ENCODE measurements around the gene ZNF408.
A peak's percentile ranks its signal among the peaks of the same experiment; 100 is the strongest.
"Not testable (repeated sequence)": the region's sequence is repeated elsewhere in the genome, so short reads cannot be mapped to it uniquely, and the experiment has no call there.

ZNF408 gene

DNA sequence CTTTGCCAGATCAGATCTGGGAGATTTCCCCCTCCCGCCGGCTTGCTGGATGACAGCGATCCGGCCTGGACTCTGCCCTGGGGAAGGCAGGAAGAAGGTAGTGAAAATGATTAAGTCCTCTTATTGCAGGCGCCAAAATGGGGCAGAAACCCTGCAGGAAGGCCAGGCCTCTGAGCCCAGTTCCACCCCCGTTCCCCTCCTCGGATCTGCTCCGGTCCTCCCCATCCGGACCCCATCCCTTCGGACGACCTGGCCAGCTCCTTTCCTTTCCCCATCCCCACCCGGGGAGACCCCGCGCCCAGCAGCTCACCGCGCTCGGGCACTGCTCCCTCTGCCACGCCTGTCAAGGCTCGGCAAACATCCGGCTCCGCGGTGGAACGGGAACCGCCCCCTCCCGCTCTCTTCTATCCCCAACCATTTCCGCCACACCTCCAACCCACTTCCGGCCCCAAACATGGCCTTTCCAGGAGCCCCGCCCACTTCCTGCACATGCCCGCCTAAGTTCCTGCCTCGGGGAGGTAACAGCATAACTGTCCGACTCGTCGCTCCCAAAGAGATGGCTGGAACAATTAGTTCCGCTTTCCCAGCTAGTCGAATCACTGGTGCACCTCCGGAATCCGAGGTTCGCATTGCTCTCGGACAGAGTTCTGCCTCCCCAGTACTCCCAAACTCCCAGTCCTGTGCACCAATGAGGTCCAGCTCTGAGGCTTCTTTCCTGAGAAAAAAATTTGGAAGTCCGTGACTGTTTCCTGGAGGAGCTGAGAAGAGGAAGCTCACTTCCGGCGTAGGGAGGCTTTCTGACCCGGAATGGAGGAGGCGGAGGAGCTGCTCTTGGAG, at the start of gene ZNF408, which contains the start of gene ARHGAP1:
Gene ZNF408 (plus strand): TSS at position 791 of the 837 bp plus-strand sequence. CDS start 17 bp downstream, at position 808.
Gene ARHGAP1 (minus strand): TSS at position 379 of the 837 bp plus-strand sequence. CDS start 4,512 bp downstream, outside the sequence.
- peak; percentile 98 for DNase-seq (ENCODE audit: low read depth)

DNA sequence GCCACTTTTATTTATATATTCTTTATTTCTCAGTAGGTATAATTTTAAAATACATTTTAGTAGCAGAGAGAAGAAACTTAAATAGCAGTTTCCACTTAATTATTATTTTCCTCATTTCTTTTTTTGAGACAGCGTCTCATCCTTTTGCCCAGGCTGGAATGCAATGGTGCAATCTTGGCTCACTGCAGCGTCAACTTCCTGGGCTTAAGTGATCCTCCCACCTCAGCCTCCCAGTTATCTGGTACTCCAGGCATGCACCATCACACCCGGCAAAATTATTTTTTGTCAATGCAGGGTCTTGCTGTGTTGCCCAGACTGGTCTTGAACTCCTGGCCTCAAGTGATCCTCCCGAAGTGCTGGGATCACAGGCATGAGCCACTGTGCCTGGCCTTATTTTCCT, 45.2 kb upstream of the ZNF408 start:
- DNase-seq (ENCODE audit: low read depth) = no peak

- DNase-seq (ENCODE audit: low read depth) = no peak
Measured at GRCh38 chr11:46657186-46657585, 43.6 kb upstream of the ZNF408 start.

- no peak for DNase-seq (ENCODE audit: low read depth)
Measured at GRCh38 chr11:46658259-46658658, 42.6 kb upstream of the ZNF408 start.

DNA sequence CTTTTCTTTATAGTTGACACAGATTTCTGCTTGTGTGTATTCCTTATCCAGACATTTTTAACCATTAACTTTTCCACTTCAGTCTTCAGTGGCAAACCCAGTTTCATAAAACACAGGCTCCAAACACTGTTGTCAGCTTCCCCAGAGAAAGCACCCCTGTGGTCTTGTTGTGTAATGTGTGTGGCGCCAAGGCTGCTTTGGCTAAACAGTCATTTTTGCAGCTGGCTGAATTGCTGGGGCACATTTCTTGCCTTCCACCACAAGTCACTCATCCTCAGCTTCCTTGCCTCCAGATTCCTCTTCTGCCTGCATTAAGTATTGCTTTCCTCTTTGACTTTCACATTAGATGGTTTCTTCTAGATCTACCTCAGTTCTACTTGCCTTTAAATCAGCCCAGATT, 40.9 kb upstream of the ZNF408 start:
- no peak for DNase-seq (ENCODE audit: low read depth)

DNA sequence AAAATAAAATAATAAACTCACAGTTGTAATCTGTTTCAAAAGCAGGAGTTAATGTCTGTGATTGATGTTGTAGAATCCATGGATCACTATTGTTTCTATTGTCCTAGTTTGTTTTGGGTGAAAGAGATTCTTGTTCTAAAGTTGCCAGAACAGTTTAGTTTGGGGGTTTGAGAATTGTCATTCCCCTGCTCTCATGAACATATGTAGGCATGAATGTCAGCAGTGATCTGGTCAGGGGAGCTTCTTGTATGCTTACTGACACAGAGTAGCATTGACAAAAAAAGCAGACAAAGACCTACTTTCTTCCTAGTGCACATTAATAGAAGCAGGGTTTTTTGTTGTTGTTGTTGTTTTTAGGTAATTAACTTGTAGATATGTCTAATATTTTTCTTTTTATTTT, 39.0 kb upstream of the ZNF408 start:
- DNase-seq (ENCODE audit: low read depth) = no peak

- DNase-seq (ENCODE audit: low read depth) = no peak
Measured at GRCh38 chr11:46662366-46662765, 38.5 kb upstream of the ZNF408 start.

- no peak for DNase-seq (ENCODE audit: low read depth)
Measured at GRCh38 chr11:46663277-46663940, 37.4 kb upstream of the ZNF408 start.

DNA sequence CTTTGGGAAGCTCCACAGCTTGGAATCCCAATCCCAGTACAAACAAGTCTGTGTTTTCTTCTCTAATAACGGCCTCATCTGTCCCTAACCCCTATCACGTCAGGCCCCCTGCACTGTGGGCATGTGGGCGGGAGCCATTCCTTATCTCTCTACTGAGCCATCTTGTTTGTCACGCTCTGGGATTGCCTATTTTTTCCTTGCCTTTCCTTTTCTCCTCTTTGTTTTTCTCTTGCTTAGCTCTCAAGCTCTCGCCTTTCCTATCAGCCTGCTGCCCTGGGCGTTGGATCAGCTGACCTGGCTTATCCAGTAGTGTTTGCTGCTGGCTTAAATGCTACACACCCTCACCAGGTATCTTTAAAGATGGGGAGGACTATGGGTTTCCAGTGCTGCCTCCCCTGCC, 36.2 kb upstream of the ZNF408 start:
- no peak for DNase-seq (ENCODE audit: low read depth)

DNA sequence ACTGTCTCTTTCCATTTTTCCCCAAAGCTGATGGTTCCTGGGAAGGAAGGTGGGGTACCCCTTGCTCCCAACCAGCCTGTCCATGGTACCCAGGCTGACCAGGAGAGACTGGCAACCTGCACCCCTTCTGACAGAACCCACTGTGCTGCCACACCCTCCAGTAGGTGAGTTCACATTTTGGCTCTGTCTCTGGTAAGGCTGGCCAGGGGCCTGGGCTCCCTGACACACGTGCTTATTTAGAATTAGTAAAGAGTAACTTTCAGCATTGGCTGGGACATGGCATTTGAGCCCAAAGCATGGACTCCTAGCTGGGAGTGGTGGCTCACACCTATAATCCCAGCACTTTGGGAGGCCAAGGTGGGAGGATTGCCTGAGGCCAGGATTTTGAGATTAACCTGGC, 35.5 kb upstream of the ZNF408 start:
- no peak for DNase-seq (ENCODE audit: low read depth)

- DNase-seq (ENCODE audit: low read depth) = no peak
Measured at GRCh38 chr11:46666516-46666915, 34.3 kb upstream of the ZNF408 start.

GRCh38 chr11:46667043-46667481, 33.8 kb upstream of the ZNF408 start:
- no peak for DNase-seq (ENCODE audit: low read depth)

DNA sequence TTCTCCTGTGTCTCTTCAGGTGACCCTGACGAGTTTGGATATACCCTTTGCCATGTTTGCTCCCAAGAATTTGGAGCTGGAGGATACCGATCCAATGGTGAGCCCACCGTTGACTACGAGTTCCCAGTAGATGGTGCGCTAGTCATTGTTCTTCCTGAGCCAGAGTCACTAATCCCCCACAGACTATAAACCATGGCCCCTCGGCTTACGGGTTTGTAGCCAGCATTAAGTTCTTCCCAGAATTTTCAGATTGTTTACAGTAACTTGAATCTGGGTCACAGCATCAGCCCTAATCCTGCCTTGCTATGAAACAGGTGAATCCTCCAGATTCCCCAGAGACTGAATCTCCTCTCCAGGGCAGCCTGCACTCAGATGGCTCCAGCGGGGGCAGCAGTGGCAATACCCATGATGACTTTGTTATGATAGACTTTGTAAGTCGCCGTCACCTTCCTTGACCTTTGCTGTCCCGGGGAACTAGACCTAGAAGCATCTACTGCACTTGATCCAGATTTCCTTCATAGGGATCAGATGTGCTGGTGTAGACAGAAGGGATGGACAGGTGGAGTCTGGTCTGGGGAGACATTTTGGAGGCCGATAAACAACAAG, 32.2 kb upstream of the ZNF408 start:
- DNase-seq (ENCODE audit: low read depth) = no peak

DNA sequence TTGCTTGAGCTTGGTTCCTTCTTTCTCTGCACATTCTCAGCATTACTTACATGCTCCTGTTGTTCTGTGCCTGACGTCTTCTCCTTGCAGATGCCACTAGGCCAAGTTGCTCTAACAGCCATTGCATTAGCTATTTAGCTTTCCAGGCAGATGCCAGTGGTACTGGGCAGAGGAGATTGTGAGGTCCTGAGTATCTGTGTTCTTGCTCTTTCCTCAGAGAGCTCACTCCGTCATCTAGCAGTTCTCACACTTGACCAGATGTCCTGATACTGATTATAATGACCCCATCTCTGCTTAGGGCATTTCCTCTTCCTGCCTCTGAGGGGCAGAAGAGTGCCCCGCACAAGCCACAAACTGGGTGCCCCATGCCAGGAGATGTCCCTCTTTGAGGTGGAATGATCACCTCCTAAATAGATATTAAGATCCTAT, 31.1 kb upstream of the ZNF408 start:
- DNase-seq (ENCODE audit: low read depth) = no peak

- DNase-seq (ENCODE audit: low read depth) = not testable (repeated sequence)
Measured at GRCh38 chr11:46670521-46670920, 30.3 kb upstream of the ZNF408 start.

GRCh38 chr11:46671958-46672315, 28.9 kb upstream of the ZNF408 start:
- no peak for DNase-seq (ENCODE audit: low read depth)

GRCh38 chr11:46672381-46672839, 28.4 kb upstream of the ZNF408 start:
- no peak for DNase-seq (ENCODE audit: low read depth)

GRCh38 chr11:46673713-46674462, 26.9 kb upstream of the ZNF408 start:
- DNase-seq (ENCODE audit: low read depth) = no peak

GRCh38 chr11:46674463-46675287, 26.2 kb upstream of the ZNF408 start:
- no peak for DNase-seq (ENCODE audit: low read depth)

GRCh38 chr11:46675288-46675851, 25.5 kb upstream of the ZNF408 start:
- no peak for DNase-seq (ENCODE audit: low read depth)

GRCh38 chr11:46675949-46676348, 24.9 kb upstream of the ZNF408 start:
- DNase-seq (ENCODE audit: low read depth) = no peak
